GM12878 (cell line): Measurements from ENCODE around the gene CDK5R1. TPM values are rescaled to one million over a fixed set of nuclear protein-coding genes. Genes with fewer than 3 reads are reported as not detected.

Experiments used
- RBBP5 ChIP-seq: fragments of 200-600 bp; sonication (generic); conservative IDR thresholded peaks from 2 replicates; pipeline ENCODE4 v1.6.1; 2016
- RELB ChIP-seq: fragments of 450-650 bp; IDR thresholded peaks from 2 replicates; pipeline ENCODE4 v1.6.1; 2017; ENCODE audit warnings: low read depth, mild to moderate bottlenecking, moderate library complexity
- polyA plus RNA-seq, 11 experiments: library from polyadenylated mRNA; depleted of rRNA in 4 of 11; unstranded in 6 of 11; stranded (reverse) in 5 of 11; fragments of >200 nt; fragmentation: Nextera tagmentation in 4 of 11; fragmentation: Illumina TruSeq in 1 of 11; extraction: Ambion mirVana in 4 of 11; extraction: Trizol in 1 of 11; gene quantifications; 1 replicate in 1 of 11; 2 replicates in 10 of 11; pipeline versions ENCODE4 v1.2.1 to v1.2.3, GENCODE V29; 2011 to 2016; ENCODE audit warnings: inconsistent platforms in 2 of 11, missing spikeins in 2 of 11, low read depth in 1 of 11
- total RNA-seq, 4 experiments: library from RNA; depleted of rRNA in 3 of 4; stranded (reverse); fragments of >200 nt in 3 of 4; fragmentation: Illumina TruSeq in 1 of 4; extraction: Trizol in 1 of 4; gene quantifications; 2 replicates each; pipeline versions ENCODE4 v1.2.1 to v1.2.3, GENCODE V29; 2013 to 2021
- TF ChIP-seq, protein P1 (sequence below): fragments of 450-650 bp; IDR thresholded peaks from 2 replicates; pipeline ENCODE4 v1.6.1; 2016; ENCODE audit warnings: mild to moderate bottlenecking
- TF ChIP-seq, protein P2 (sequence below): IDR thresholded peaks from 2 replicates; pipeline ENCODE4 v1.6.1; 2012; ENCODE audit warnings: improper control_type of control experiment, low read depth, low read length; ENCODE audit not compliant: insufficient replicate concordance

Gene CDK5R1
- total and polyA plus RNA-seq, 10 of the 15 experiments (the other 5 are each of a cell fraction or from before 2014, with no cell fraction given), result 1.1 to 28.3 (median 12.2) TPM

DNA sequence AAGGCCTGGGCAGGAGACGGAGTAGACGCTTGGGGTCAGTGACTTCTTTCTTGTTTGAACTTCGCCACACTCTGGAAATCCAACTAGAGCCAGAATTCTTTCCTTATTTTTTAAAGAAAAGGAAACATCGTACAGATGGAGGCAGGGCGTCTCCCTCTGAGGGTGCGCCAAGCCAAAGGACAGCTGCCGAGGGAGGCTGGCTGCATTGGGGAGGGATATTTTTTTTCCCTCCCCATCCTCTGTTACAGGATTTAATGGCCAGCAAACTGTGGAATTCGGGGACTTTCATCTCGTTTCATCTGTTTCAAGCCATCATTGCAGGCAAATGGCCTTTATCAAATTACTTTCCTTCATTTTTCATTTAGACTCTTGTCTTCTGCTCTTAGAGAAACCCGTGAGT, 15.9 kb downstream of the CDK5R1 start (continued):
- TF ChIP-seq, protein P1, sequence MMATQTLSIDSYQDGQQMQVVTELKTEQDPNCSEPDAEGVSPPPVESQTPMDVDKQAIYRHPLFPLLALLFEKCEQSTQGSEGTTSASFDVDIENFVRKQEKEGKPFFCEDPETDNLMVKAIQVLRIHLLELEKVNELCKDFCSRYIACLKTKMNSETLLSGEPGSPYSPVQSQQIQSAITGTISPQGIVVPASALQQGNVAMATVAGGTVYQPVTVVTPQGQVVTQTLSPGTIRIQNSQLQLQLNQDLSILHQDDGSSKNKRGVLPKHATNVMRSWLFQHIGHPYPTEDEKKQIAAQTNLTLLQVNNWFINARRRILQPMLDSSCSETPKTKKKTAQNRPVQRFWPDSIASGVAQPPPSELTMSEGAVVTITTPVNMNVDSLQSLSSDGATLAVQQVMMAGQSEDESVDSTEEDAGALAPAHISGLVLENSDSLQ, result no peak
- TF ChIP-seq, protein P2, sequence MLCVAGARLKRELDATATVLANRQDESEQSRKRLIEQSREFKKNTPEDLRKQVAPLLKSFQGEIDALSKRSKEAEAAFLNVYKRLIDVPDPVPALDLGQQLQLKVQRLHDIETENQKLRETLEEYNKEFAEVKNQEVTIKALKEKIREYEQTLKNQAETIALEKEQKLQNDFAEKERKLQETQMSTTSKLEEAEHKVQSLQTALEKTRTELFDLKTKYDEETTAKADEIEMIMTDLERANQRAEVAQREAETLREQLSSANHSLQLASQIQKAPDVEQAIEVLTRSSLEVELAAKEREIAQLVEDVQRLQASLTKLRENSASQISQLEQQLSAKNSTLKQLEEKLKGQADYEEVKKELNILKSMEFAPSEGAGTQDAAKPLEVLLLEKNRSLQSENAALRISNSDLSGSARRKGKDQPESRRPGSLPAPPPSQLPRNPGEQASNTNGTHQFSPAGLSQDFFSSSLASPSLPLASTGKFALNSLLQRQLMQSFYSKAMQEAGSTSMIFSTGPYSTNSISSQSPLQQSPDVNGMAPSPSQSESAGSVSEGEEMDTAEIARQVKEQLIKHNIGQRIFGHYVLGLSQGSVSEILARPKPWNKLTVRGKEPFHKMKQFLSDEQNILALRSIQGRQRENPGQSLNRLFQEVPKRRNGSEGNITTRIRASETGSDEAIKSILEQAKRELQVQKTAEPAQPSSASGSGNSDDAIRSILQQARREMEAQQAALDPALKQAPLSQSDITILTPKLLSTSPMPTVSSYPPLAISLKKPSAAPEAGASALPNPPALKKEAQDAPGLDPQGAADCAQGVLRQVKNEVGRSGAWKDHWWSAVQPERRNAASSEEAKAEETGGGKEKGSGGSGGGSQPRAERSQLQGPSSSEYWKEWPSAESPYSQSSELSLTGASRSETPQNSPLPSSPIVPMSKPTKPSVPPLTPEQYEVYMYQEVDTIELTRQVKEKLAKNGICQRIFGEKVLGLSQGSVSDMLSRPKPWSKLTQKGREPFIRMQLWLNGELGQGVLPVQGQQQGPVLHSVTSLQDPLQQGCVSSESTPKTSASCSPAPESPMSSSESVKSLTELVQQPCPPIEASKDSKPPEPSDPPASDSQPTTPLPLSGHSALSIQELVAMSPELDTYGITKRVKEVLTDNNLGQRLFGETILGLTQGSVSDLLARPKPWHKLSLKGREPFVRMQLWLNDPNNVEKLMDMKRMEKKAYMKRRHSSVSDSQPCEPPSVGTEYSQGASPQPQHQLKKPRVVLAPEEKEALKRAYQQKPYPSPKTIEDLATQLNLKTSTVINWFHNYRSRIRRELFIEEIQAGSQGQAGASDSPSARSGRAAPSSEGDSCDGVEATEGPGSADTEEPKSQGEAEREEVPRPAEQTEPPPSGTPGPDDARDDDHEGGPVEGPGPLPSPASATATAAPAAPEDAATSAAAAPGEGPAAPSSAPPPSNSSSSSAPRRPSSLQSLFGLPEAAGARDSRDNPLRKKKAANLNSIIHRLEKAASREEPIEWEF, result no peak
- TF ChIP-seq RELB (no peak), RBBP5 (no peak)
